Vagina (tissue), 2 donors: ENCODE measurements around the gene DCHS1.

Experiments used
- CTCF ChIP-seq, 3 experiments: fragments of 450-650 bp in 2 of 3; fragments of 200-600 bp in 1 of 3; sonication (generic) in 1 of 3; IDR thresholded peaks; one replicate each; pipeline ENCODE4 v1.5.1; 2017 to 2019; ENCODE audit warnings: antibody characterized with exemption in 3 of 3, mild to moderate bottlenecking in 2 of 3, moderate library complexity in 2 of 3
- POLR2A ChIP-seq, 2 donors: fragments of 450-650 bp; IDR thresholded peaks; one replicate each; pipeline ENCODE4 v1.6.1; 2017; ENCODE audit warnings: antibody characterized with exemption in 2 of 2, mild to moderate bottlenecking in 2 of 2, moderate library complexity in 2 of 2
- POLR2AphosphoS5 ChIP-seq, 2 donors: sonication (generic); formaldehyde crosslinking; IDR thresholded peaks; one replicate each; pipeline ENCODE4 v1.9.0; 2017; ENCODE audit warnings: antibody characterized with exemption in 2 of 2, mild to moderate bottlenecking in 2 of 2, low read depth in 1 of 2; ENCODE audit not compliant: insufficient read depth in 1 of 2

- no peak for TF ChIP-seq CTCF (IDR thresholded peaks at IDR 0.05)
- no peak for TF ChIP-seq POLR2AphosphoS5 (IDR thresholded peaks at IDR 0.05; ENCODE audit: insufficient read depth in 1 of 2, low read depth in 1 of 2)
- no peak for TF ChIP-seq POLR2A (IDR thresholded peaks at IDR 0.05)
Observed at GRCh38 chr11:6693342-6694228, 38.0 kb upstream of the DCHS1 start.
